ENCODE measurements around the gene NFYC. TPM values are rescaled to one million over a fixed set of nuclear protein-coding genes. Genes with fewer than 3 reads are reported as not detected.

The NFYC gene
- total and polyA plus RNA-seq, 8 donors = 23.3 to 76.4 (median 40.9) TPM

- no peak for DNase-seq
- peaks cover 0 to 24% (median 2%) of the 10 kb centered on the region in 4 donors for H3K4me1 ChIP-seq
- H3K9me3 ChIP-seq = no peaks in the 10 kb centered on the region
- H3K36me3 ChIP-seq = peaks cover 17 to 77% (median 69%) of the 10 kb centered on the region in 4 donors
- no peaks in the 10 kb centered on the region for H3K27me3 ChIP-seq
- H3K4me3 ChIP-seq = no peak overlapping the region
- 63 to 81% (median 69%) methylated on average over 3 of the region's 3 CpGs for WGBS, 5 donors
- no peak for TF ChIP-seq CTCF (IDR thresholded peaks at IDR 0.05)
- no peak for TF ChIP-seq EP300 (IDR thresholded peaks at IDR 0.05)
- TF ChIP-seq POLR2AphosphoS5 (IDR thresholded peaks at IDR 0.05) = no peak
- no peak for TF ChIP-seq POLR2A (IDR thresholded peaks at IDR 0.05)
- intact Hi-C loops (cut with DNase I; ENCODE audit: low total_unique reads) = no loop called here
- H3K27ac ChIP-seq = no peak overlapping the region
Observed at GRCh38 chr1:40749817-40750216, 58.3 kb downstream of the NFYC start.

GRCh38 chr1:40750451-40750908 lies 59.0 kb downstream of the NFYC start:
- 81 to 93% (median 90%) methylated on average over 2 of the region's 2 CpGs for WGBS, 5 donors
- Histone ChIP-seq H3K27ac (no peak overlapping the region), H3K9me3 (no peaks in the 10 kb centered on the region), H3K4me3 (no peak overlapping the region), H3K36me3 (peaks cover 24 to 83% (median 76%) of the 10 kb centered on the region in 4 donors), H3K4me1 (peaks cover 0 to 22% (median 2%) of the 10 kb centered on the region in 4 donors), H3K27me3 (no peaks in the 10 kb centered on the region)
- no peak for DNase-seq
- intact Hi-C loops (cut with DNase I; ENCODE audit: low total_unique reads) = no loop called here
- TF ChIP-seq POLR2AphosphoS5 (IDR thresholded peaks at IDR 0.05) (no peak), CTCF (IDR thresholded peaks at IDR 0.05) (no peak), POLR2A (IDR thresholded peaks at IDR 0.05) (no peak), EP300 (IDR thresholded peaks at IDR 0.05) (no peak)

- intact Hi-C loops (cut with DNase I; ENCODE audit: low total_unique reads) = no loop called here
- Histone ChIP-seq H3K4me3 (no peak overlapping the region), H3K36me3 (peaks cover 28 to 96% (median 89%) of the 10 kb centered on the region in 4 donors), H3K4me1 (peaks cover 0 to 15% (median 0%) of the 10 kb centered on the region in 4 donors), H3K9me3 (no peaks in the 10 kb centered on the region), H3K27me3 (no peaks in the 10 kb centered on the region), H3K27ac (no peak overlapping the region)
- no peak for DNase-seq
- TF ChIP-seq POLR2A (IDR thresholded peaks at IDR 0.05) (no peak), CTCF (IDR thresholded peaks at IDR 0.05) (no peak), POLR2AphosphoS5 (IDR thresholded peaks at IDR 0.05) (no peak), EP300 (IDR thresholded peaks at IDR 0.05) (no peak)
- WGBS, 5 donors = 66 to 86% (median 82%) methylated on average over 4 of the region's 4 CpGs
Observed at GRCh38 chr1:40751802-40752201, 60.3 kb downstream of the NFYC start.

- intact Hi-C loops (cut with DNase I; ENCODE audit: low total_unique reads) = no loop called here
- Histone ChIP-seq H3K4me3 (no peak overlapping the region), H3K9me3 (no peaks in the 10 kb centered on the region), H3K4me1 (peaks cover 0 to 15% (median 3%) of the 10 kb centered on the region in 4 donors), H3K36me3 (peaks cover 37 to 100% (median 92%) of the 10 kb centered on the region in 4 donors), H3K27ac (no peak overlapping the region), H3K27me3 (no peaks in the 10 kb centered on the region)
- no peak for DNase-seq
- TF ChIP-seq CTCF (IDR thresholded peaks at IDR 0.05) (no peak), POLR2A (IDR thresholded peaks at IDR 0.05) (no peak), POLR2AphosphoS5 (IDR thresholded peaks at IDR 0.05) (no peak), EP300 (IDR thresholded peaks at IDR 0.05) (no peak)
- WGBS, 5 donors = 87 to 92% (median 89%) methylated on average over 8 of the region's 8 CpGs
Observed at GRCh38 chr1:40753142-40753882, 61.8 kb downstream of the NFYC start.

Data from stomach (tissue), 9 donors.